ENCODE measurements around the gene NMNAT3. TPM values are rescaled to one million over a fixed set of nuclear protein-coding genes. Genes with fewer than 3 reads are reported as not detected.

Gene NMNAT3
- 3.9 and 7.8 TPM in 2 replicates for total RNA-seq

DNA sequence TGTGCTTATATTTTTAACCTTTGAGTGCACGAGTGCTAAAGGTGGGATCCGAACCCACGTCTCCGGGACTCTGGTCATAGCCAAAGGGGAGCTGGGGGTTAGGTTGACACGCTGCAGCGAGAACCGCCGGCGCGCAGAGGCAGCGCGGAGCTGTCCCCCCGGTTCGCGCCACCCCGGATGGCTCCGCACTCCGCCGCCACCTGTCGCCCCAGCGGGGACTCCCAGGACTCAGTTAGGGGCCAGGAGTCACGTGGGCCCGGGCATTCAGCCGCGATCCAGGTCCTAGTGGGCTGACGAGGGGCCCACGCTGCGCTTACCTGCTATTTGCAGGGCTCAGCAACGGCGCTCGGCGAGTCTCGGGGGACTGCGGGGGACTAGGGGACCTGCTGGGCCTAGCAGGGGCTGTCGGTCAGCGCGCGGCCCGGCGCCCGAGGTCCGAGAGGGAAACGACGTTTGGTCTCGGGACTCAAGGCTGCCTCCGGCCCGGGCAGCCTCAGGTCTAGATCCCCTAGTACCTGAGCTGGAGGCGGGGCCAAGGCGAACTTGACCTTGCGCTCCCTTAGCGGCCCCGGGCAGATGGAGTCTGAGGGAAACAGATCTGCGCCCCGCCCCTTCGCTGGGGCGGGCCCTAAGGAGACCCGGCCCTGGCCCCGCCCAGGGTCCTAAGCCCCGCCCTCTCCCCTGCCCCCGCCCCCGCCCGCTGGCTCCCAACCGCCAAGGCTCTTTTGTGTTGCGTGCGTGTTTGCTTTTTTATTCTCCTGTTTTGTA, at the start of gene NMNAT3:
TSS of gene NMNAT3 (minus strand) at position 585 of the 768 bp plus-strand sequence. CDS start 50,248 bp downstream, outside the sequence.
- DNase-seq (ENCODE audit: low read depth) (peak; percentile 56), FAIRE-seq (no peak)
- no peaks in the 10 kb centered on the region for H3K36me3 ChIP-seq (ENCODE audit: control insufficient read depth, insufficient read depth, low read length)
- no peaks in the 10 kb centered on the region for H3K27me3 ChIP-seq (ENCODE audit: control insufficient read depth, insufficient read depth, low read length)
- peak within 1 kb of the TSS; percentile 70 for H3K4me3 ChIP-seq (ENCODE audit: low read depth, low read length)
- TF ChIP-seq CTCF (IDR thresholded peaks at IDR 0.05; ENCODE audit: insufficient read depth, low read length, severe bottlenecking): peak; percentile 35

DNA sequence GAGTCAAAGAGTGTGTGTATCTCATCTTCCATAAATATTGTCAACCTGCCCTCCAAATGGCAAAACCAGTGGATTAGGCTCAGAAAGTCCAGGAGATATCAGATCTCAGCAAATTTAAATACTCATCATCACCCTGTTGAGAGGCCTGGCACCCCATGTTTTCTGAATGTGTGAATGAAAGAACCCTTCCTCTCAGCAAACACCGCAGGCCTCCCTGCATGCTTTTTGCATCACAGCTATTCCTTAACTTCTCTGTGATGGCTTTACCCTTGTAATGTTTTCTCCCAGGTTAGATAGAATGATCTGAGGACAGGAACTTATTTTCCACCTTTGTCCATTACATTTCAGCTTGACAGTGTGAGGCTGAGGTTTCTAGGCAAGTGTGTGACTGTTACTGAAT, 43.6 kb upstream of the NMNAT3 start:
- no peaks in the 10 kb centered on the region for H3K36me3 ChIP-seq (ENCODE audit: control insufficient read depth, insufficient read depth, low read length)
- peaks cover 1% of the 10 kb centered on the region for H3K27me3 ChIP-seq (ENCODE audit: control insufficient read depth, insufficient read depth, low read length)
- no peak for TF ChIP-seq CTCF (IDR thresholded peaks at IDR 0.05; ENCODE audit: insufficient read depth, low read length, severe bottlenecking)
- FAIRE-seq (no peak), DNase-seq (ENCODE audit: low read depth) (no peak)
- no peak overlapping the region for H3K4me3 ChIP-seq (ENCODE audit: low read depth, low read length)

GRCh38 chr3:139718415-139718814, 40.6 kb upstream of the NMNAT3 start:
- peaks cover 1% of the 10 kb centered on the region for H3K27me3 ChIP-seq (ENCODE audit: control insufficient read depth, insufficient read depth, low read length)
- DNase-seq (ENCODE audit: low read depth) (peak; percentile 39), FAIRE-seq (no peak)
- TF ChIP-seq CTCF (IDR thresholded peaks at IDR 0.05; ENCODE audit: insufficient read depth, low read length, severe bottlenecking): peak; percentile 72
- no peak overlapping the region for H3K4me3 ChIP-seq (ENCODE audit: low read depth, low read length)
- no peaks in the 10 kb centered on the region for H3K36me3 ChIP-seq (ENCODE audit: control insufficient read depth, insufficient read depth, low read length)

- TF ChIP-seq CTCF (IDR thresholded peaks at IDR 0.05; ENCODE audit: insufficient read depth, low read length, severe bottlenecking): no peak
- no peaks in the 10 kb centered on the region for H3K36me3 ChIP-seq (ENCODE audit: control insufficient read depth, insufficient read depth, low read length)
- H3K27me3 ChIP-seq (ENCODE audit: control insufficient read depth, insufficient read depth, low read length): no peaks in the 10 kb centered on the region
- no peak overlapping the region for H3K4me3 ChIP-seq (ENCODE audit: low read depth, low read length)
- DNase-seq (ENCODE audit: low read depth) (no peak), FAIRE-seq (no peak)
These were observed 39.2 kb upstream of the NMNAT3 start for GRCh38 chr3:139716908-139717485.

GRCh38 chr3:139715743-139716360, 38.1 kb upstream of the NMNAT3 start:
- no peak overlapping the region for H3K4me3 ChIP-seq (ENCODE audit: low read depth, low read length)
- H3K36me3 ChIP-seq (ENCODE audit: control insufficient read depth, insufficient read depth, low read length): no peaks in the 10 kb centered on the region
- DNase-seq (ENCODE audit: low read depth) (peak; percentile 93), FAIRE-seq (no peak)
- TF ChIP-seq CTCF (IDR thresholded peaks at IDR 0.05; ENCODE audit: insufficient read depth, low read length, severe bottlenecking): no peak
- H3K27me3 ChIP-seq (ENCODE audit: control insufficient read depth, insufficient read depth, low read length): no peaks in the 10 kb centered on the region
